NB4 (cell line): Measurements from ENCODE around the gene PRKAG1.

Experiments
- MAX ChIP-seq: IDR thresholded peaks from 2 replicates; pipeline ENCODE4 v1.6.1; 2011; ENCODE audit warnings: low read depth, low read length
- MYC ChIP-seq: IDR thresholded peaks from 2 replicates; pipeline ENCODE4 v1.6.1; 2011; ENCODE audit warnings: low read depth, low read length
- POLR2A ChIP-seq: IDR thresholded peaks from 2 replicates; pipeline ENCODE4 v1.6.1; 2011; ENCODE audit warnings: mild to moderate bottlenecking; ENCODE audit not compliant: insufficient read length; ENCODE audit errors: extremely low read depth
- TF ChIP-seq, protein P1 (sequence below): IDR thresholded peaks from one replicate; pipeline ENCODE4 v1.5.1; 2012; ENCODE audit warnings: low read depth, low read length

- TF ChIP-seq, protein P1, sequence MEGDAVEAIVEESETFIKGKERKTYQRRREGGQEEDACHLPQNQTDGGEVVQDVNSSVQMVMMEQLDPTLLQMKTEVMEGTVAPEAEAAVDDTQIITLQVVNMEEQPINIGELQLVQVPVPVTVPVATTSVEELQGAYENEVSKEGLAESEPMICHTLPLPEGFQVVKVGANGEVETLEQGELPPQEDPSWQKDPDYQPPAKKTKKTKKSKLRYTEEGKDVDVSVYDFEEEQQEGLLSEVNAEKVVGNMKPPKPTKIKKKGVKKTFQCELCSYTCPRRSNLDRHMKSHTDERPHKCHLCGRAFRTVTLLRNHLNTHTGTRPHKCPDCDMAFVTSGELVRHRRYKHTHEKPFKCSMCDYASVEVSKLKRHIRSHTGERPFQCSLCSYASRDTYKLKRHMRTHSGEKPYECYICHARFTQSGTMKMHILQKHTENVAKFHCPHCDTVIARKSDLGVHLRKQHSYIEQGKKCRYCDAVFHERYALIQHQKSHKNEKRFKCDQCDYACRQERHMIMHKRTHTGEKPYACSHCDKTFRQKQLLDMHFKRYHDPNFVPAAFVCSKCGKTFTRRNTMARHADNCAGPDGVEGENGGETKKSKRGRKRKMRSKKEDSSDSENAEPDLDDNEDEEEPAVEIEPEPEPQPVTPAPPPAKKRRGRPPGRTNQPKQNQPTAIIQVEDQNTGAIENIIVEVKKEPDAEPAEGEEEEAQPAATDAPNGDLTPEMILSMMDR, result peak; percentile 96
- TF ChIP-seq POLR2A (no peak), MYC (no peak), MAX (no peak)
Observed at GRCh38 chr12:48996794-48997718, 21.5 kb downstream of the PRKAG1 start.
